ENCODE measurements around the gene PHF10. TPM values are rescaled to one million over a fixed set of nuclear protein-coding genes. Genes with fewer than 3 reads are reported as not detected.

Gene PHF10
- total and polyA plus RNA-seq, 9 donors, result 37.9 to 102 (median 70.0) TPM

GRCh38 chr6:169656546-169657283 is 67.6 kb downstream of the PHF10 start:
- Histone ChIP-seq H3K36me3 (no peaks in the 10 kb centered on the region), H3K4me3 (no peak overlapping the region), H3K27me3 (no peaks in the 10 kb centered on the region), H3K9me3 (no peaks in the 10 kb centered on the region), H3K27ac (no peak overlapping the region), H3K4me1 (ENCODE audit: insufficient read depth) (peaks cover 3% of the 10 kb centered on the region)
- no peak for DNase-seq
- intact Hi-C loops (cut with DNase I), result no loop called here
- 87 to 93% (median 91%) methylated on average over 23 of the region's 23 CpGs for WGBS, 3 donors
- no peak for TF ChIP-seq POLR2A (IDR thresholded peaks at IDR 0.05)
- no peak for TF ChIP-seq CTCF (IDR thresholded peaks at IDR 0.05)
- no peak for TF ChIP-seq EP300 (IDR thresholded peaks at IDR 0.05)

- H3K4me1 ChIP-seq (ENCODE audit: insufficient read depth), result peaks cover 3% of the 10 kb centered on the region
- no peaks in the 10 kb centered on the region for H3K9me3 ChIP-seq
- H3K27ac ChIP-seq, result peak overlapping the region in 1 of 2 donors; percentile 54
- H3K4me3 ChIP-seq, result peak overlapping the region; percentile 46
- no peaks in the 10 kb centered on the region for H3K36me3 ChIP-seq
- peak in 4 of 5 donors; percentile 72 to 86 (median 78) for DNase-seq
- no peaks in the 10 kb centered on the region for H3K27me3 ChIP-seq
- intact Hi-C loops (cut with DNase I), result no loop called here
- TF ChIP-seq EP300 (IDR thresholded peaks at IDR 0.05) (no peak), CTCF (IDR thresholded peaks at IDR 0.05) (peak in 2 of 3 donors; percentile 24 to 35), POLR2A (IDR thresholded peaks at IDR 0.05) (peak; percentile 20)
- 46 to 49% (median 47%) methylated on average over 46 of the region's 46 CpGs for WGBS, 3 donors
Observed at GRCh38 chr6:169654598-169655391, 69.5 kb downstream of the PHF10 start.

Other genes starting within 250 kb of the PHF10 start
- 10 to 100 TPM; 35.1 to 53.4 (median 40.7) TPM for gene WDR27, start 22.5 kb downstream of the PHF10 start, total RNA-seq
- gene WDR27, start 22.5 kb downstream of the PHF10 start, polyA plus RNA-seq, result 10 to 100 TPM; 16.6 to 23.0 TPM
- gene C6orf120, start 22.4 kb downstream of the PHF10 start, total RNA-seq, result 10 to 100 TPM; 22.9 to 32.7 (median 27.9) TPM
- 10 to 100 TPM; 13.3 to 16.6 TPM for gene C6orf120, start 22.4 kb downstream of the PHF10 start, polyA plus RNA-seq
- 1 to 10 TPM; 2.0 to 4.6 (median 3.1) TPM for gene DYNLT2, start 27.1 kb upstream of the PHF10 start, total RNA-seq
- 1 to 10 TPM; 1.7 to 2.9 TPM for gene DYNLT2, start 27.1 kb upstream of the PHF10 start, polyA plus RNA-seq
- 10 to 100 TPM; 15.9 to 38.0 (median 27.0) TPM for gene ERMARD, start 27.1 kb upstream of the PHF10 start, total RNA-seq
- gene ERMARD, start 27.1 kb upstream of the PHF10 start, polyA plus RNA-seq, result 10 to 100 TPM; 19.4 to 31.7 TPM